HG03378 (cell line): ENCODE data around the gene SPAG16.
"Not testable (repeated sequence)": the region's sequence is repeated elsewhere in the genome, so short reads cannot be mapped to it uniquely, and the experiment has no call there.

Source experiments
- ATAC-seq: cut with Tn5 transposase; IDR thresholded peaks from one replicate; pipeline ENCODE4 v1.9.1; 2021; ENCODE audit warnings: mild to moderate bottlenecking, moderate library complexity; ENCODE audit not compliant: unreplicated experiment

Gene SPAG16

DNA sequence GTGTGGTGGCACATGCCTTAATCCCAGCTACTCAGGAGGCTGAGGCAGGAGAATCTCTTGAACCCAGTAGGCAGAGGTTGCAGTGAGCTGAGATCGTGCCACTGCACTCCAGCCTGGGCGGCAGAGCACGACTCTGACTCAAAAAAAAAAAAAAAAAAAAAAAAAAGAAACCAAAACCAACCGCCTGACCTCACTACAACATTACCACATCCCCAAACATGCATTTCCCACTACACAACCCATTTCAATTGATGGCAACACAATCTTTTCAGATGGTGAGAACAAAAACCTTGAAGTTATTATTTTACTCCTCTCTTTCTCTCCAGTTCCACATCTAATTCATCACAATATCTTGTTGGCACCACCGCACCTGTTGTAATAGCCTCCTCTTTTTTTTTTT lies 778.0 kb downstream of the SPAG16 start:
- ATAC-seq = not testable (repeated sequence)

- no peak for ATAC-seq
These were observed 780.2 kb downstream of the SPAG16 start for GRCh38 chr2:214064471-214064870.

- no peak for ATAC-seq
These were observed 782.6 kb downstream of the SPAG16 start for GRCh38 chr2:214066862-214067261.

GRCh38 chr2:214069254-214069653 lies 785.0 kb downstream of the SPAG16 start:
- peak; percentile 69 for ATAC-seq

DNA sequence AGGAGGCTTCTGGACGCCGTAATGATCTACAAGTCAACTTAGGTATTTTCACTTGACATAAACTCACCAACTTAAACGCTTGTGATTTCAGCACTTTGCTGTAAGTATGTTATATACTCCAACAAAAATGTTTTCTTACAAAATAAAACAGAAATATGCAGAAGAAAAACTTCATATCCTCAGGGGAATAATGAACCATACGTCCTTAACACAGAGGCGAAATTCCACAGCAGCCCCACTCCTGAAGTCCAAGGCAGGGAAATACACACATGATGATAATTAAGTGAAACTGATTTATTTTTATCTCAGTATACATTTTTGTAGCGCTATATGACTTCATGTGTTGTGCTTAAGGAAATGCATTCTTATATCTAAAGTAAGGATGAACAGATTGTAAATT lies 791.2 kb downstream of the SPAG16 start:
- ATAC-seq = no peak

DNA sequence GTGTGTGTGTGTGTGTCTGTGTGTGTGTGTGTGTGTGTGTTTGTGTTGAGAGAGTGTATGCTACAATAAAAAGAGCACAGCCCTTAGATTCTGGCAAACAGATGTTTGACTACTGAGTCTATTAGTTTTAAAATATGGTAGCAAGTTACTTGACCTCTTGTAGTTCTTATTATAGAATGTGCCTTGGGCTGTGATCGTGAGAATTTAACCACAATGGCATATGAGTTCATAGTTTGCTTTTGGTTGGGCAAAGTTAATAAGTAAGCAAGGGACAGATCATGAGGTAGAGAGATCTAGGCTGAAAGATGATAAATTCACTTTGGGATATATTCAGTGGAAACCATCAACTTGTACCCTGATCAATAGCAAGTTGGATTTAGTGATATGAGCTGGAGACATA lies 792.3 kb downstream of the SPAG16 start:
- ATAC-seq = peak; percentile 76

DNA sequence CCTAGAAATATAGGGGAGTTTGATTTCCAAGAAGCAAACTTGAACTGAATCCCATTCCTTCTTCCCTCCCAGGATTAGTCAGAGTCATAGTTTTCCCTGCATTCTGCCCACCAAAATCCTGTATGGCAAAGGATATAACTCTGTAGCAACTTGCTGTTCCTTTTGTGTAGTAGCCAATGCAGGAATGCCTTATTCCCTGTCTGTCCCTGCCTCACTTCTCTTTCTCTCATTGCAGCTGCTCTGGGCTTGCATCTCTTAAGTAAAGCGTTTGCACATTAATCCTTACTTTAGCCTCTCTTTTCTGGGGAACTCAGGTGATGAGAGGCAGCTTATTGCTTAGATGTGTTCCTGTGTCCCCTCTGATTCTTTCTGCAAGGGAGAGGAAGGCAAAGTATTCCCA lies 793.5 kb downstream of the SPAG16 start:
- ATAC-seq = no peak

DNA sequence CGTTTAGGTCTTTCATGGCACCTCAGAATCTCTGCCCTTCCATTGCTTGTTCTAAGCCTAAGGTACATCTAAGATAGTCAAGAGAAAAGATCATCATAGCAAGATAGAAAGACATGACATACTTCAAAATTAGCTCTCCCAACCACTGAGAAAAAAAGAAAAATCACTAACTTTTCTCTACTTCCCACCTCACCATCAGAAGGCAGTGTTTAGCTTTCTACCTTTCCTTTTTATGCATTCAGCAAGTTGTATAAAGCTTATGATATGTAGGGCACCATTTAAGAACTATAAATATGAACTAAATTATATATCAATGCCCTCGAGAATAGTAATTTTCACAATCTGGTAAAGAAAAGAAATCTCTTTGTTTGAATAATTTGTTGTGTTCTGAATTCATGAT lies 794.8 kb downstream of the SPAG16 start:
- ATAC-seq = no peak

- no peak for ATAC-seq
These were observed 804.3 kb downstream of the SPAG16 start for GRCh38 chr2:214088536-214088935.

DNA sequence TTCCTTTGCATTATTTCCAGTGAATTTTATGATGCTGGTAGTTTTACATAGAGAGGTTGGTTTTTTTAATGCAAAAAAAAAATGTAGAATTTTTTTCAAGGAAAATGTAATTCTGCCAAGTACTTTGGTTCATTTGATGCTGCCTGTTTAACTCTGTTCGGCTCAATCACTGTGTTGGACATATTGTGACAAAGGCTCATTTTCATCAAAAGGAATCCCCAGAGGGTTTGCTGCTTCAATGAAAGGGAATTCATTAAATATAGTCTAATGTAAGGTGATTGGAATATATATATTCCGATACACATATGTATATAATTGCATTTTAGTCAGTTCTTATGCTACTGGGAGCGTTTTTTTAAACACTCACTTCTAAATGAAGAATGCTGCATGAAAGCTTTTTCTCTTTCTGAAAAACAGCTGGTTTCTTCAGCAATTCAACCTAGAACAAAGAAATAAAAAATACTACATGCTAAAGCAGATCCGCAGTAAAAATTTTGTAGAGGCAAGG lies 812.0 kb downstream of the SPAG16 start:
- ATAC-seq = no peak

DNA sequence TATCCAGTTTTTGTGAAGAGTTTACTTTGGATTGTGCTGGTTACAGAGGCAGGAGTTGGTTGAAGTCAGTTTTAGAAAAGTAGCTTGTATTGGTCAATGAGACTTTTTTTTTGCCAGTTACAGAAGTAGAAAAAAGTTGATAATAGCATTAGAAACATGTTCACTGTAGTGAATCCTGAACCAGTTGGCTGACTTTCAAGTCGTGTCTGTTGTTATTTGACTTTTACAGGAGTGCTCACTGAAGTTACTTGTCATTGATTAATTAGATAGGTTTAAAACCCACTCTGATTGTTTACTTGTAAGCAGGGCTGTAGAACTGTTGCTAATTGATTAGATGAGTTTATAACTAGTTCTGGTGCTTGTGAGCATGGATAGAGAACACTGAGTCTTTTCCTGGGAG lies 814.5 kb downstream of the SPAG16 start:
- no peak for ATAC-seq

DNA sequence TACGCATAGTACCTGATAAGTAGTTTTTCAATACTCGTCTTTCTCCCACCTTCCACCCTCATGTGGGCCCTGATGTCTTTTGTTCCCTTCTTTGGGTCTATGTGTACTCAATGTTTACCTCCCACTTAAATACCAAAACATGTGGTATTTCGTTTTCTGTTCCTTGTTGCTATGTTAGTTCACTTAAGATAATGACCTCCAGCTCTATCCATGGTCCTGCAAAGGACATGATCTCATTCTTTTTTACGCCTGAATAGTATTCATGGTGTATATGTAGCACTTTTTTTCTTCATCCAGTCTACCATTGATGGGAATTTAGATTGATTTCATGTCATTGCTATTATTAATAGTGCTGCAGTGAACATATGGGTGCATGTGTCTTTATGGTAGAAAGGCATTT lies 816.2 kb downstream of the SPAG16 start:
- no peak for ATAC-seq

DNA sequence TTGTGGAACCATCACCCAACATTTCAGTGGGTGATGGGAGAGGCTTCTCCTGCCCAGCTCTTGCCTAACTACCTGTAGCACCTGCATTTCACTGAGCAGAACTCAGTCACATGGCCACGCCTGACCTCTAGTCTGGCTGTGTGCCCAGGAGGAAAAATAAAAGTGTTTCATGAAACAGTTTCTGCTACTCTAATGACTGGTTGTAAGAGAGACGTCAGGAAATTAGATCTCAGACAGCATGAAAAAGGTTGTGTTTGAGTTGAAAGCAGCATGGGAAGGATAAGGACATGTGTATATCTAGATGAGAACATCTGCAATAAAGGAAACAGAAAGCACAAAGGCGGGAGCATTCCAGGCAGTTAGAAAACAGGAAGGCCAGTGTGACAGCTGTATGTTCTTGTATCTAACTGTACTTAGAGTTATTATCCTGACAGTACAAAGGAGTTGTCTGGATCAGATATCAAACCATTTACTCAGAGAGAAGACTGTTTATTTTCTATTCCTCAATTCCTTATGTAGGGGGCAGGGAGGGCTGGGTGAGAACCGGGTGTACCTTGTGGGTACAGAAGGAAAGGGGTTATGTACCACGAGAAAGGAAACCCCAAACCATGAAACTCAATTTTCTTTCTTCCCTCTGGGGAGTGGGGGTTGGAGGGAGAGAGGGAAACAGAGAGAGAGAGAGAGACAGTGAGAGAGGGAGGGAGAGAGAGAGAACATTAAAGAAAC lies 819.2 kb downstream of the SPAG16 start:
- no peak for ATAC-seq

DNA sequence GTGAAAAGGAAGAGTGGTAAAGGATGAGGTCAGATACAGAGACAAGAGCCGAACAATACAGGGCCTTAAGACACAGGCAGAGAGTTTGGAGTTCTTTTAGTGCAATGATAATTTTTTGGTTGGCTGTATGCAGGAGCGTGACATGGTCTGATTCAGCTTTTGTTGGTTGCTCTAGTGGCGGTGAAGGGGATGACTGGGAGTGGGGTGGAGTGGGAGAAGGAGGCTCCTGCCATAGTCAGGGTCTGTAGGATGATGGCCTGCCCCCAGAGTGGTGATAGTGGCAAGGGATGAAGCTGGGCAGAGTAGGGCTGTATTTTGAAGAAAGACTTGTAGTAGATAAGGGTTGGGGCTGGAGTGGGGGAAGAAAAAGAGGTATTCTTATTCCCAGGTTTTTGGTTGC lies 820.0 kb downstream of the SPAG16 start:
- ATAC-seq = no peak

DNA sequence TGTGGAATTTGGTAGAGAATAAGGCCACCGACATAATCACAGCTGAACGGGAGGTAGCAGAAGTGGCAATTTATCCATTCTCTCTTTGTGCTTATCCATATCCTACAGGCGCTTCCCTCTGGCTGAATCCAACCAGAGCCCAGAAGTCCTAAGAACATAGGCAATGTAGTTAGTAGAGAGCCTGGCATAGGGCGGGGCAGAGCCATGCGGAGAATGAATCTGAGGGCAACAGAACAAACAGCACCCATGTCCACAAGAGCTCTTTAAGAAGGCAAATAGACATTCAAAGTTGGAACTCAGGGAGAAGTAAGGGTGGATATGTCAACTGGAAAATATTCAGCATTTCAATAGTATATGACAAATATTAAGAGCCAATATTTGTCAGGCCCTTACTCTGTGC lies 820.7 kb downstream of the SPAG16 start:
- no peak for ATAC-seq

GRCh38 chr2:214107726-214108125 lies 823.5 kb downstream of the SPAG16 start:
- ATAC-seq = no peak

DNA sequence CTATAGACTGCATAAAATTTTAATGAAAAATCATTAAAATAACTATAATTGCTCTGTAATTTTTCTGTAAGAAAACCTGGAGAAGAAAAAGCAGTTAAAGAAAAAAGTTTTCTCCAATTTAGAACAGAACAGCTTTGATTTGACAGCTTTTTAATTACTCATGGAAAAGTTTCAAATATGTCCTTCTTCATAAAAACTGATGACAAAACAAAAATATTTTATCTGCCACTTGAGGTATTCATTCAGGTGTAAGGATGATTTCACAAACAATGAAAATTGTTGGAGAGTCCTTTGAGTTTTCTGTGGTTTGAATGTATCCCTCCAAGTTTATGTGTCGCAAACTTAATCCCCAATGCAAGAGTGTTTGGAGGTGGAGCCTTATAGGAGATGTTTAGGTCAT lies 824.3 kb downstream of the SPAG16 start:
- no peak for ATAC-seq

DNA sequence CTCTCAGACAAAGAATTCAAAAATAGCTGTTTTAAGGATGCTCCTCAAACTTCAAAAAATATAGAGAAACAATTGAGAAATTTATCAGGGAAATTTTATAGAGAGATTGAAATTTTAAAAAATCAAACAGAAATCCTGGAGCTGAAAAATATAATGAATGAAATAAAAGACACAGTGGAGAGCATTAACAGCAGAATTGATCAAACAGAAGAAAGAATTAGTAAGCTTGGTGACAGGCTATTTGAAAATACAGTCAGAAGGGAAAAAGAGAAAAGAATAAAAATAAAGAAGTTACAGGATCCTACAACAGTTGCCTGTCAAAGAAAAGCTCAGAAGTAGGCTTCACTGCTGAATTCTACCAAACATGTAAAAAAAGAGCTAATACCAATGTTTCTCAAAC lies 832.8 kb downstream of the SPAG16 start:
- no peak for ATAC-seq

GRCh38 chr2:214126135-214126534 lies 841.9 kb downstream of the SPAG16 start:
- ATAC-seq = no peak

GRCh38 chr2:214127170-214127569 lies 842.9 kb downstream of the SPAG16 start:
- ATAC-seq = no peak

DNA sequence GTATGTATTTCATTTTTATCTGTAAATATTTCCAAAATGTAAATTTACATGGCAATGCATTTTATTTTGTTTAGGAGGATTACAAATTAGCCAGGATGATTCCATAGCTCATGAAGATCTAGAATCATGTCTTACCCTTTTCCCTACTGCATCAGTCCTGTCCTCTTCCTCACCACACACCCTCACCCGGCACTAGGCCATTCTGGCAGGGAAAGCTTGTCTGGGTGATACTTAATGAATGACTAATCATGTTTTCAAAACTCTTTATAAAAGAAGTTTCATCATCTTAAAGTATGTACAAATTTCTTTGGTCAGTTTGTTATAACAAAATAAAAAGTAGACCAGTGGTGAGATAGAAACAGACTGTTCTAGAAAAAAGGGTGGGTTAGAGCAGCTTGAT lies 843.3 kb downstream of the SPAG16 start:
- ATAC-seq = no peak

GRCh38 chr2:214128040-214128439 lies 843.8 kb downstream of the SPAG16 start:
- ATAC-seq = no peak

DNA sequence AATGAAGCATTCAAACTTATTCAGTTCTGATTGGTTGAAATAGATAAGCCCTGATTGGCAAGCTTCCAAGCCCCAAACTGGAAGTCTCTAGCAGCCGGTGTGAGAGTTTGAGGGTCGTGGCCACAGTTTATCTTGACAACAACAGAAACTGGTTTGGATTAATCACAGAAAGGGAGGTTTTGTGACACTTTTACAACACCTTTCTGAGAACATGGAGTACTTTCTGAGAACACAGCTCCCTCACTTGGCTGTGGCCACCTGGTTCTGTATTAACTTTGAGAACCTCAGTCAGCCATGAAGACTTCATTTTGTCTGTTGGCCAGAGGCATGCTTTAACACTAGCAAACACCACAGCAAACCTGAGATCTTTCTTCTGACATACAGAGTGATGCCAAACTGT lies 845.9 kb downstream of the SPAG16 start:
- no peak for ATAC-seq
